Neural cell (in vitro differentiated cells): ENCODE measurements around the gene CFAP299.

Source experiments
- CTCF ChIP-seq: fragments of 450-650 bp; IDR thresholded peaks from 2 replicates; pipeline ENCODE4 v1.5.1; 2014; ENCODE audit warnings: antibody characterized with exemption, mild to moderate bottlenecking, moderate library complexity; ENCODE audit not compliant: poor library complexity, severe bottlenecking
- EP300 ChIP-seq: fragments of 450-650 bp; conservative IDR thresholded peaks from 2 replicates; pipeline ENCODE4 v1.6.1; 2014; ENCODE audit warnings: antibody characterized with exemption, mild to moderate bottlenecking, moderate library complexity; ENCODE audit not compliant: poor library complexity, severe bottlenecking
- EZH2 ChIP-seq: fragments of 200-600, 300-800 bp; shearing (Covaris generic), sonication (generic); IDR thresholded peaks from 2 replicates; pipeline ENCODE4 v1.6.1; 2014; ENCODE audit warnings: antibody characterized with exemption, low read length, borderline replicate concordance, mild to moderate bottlenecking; ENCODE audit not compliant: insufficient read depth, poor library complexity, severe bottlenecking
- MXI1 ChIP-seq: fragments of 450-650 bp; conservative IDR thresholded peaks from 2 replicates; pipeline ENCODE4 v1.6.1; 2014; ENCODE audit warnings: antibody characterized with exemption, mild to moderate bottlenecking; ENCODE audit not compliant: poor library complexity, severe bottlenecking
- POLR2AphosphoS5 ChIP-seq: IDR thresholded peaks from 2 replicates; pipeline ENCODE4 v1.6.1; 2012
- RAD21 ChIP-seq: fragments of 450-650 bp; conservative IDR thresholded peaks from 2 replicates; pipeline ENCODE4 v1.6.1; 2014; ENCODE audit warnings: antibody characterized with exemption, mild to moderate bottlenecking, moderate library complexity
- REST ChIP-seq: IDR thresholded peaks from 2 replicates; pipeline ENCODE4 v1.6.1; 2012; ENCODE audit warnings: borderline replicate concordance
- SMC3 ChIP-seq: fragments of 450-650 bp; conservative IDR thresholded peaks from 2 replicates; pipeline ENCODE4 v1.6.1; 2014; ENCODE audit warnings: antibody characterized with exemption, mild to moderate bottlenecking, moderate library complexity; ENCODE audit not compliant: poor library complexity
- TAF1 ChIP-seq: IDR thresholded peaks from 2 replicates; pipeline ENCODE4 v1.6.1; 2012; ENCODE audit warnings: low read depth

- TF ChIP-seq EZH2: no peak
- TF ChIP-seq CTCF: no peak
- no peak for TF ChIP-seq TAF1
- TF ChIP-seq POLR2AphosphoS5: no peak
- no peak for TF ChIP-seq SMC3
- TF ChIP-seq REST: no peak
- TF ChIP-seq EP300: no peak
- TF ChIP-seq RAD21: no peak
- no peak for TF ChIP-seq MXI1
These were observed 504.9 kb downstream of the CFAP299 start for GRCh38 chr4:80840396-80840795.
